GM03348 (cell line): Measurements from ENCODE around the gene PDE4D.
A peak's percentile ranks its signal among the peaks of the same experiment; 100 is the strongest.

Source experiments
- DNase-seq: peaks from one replicate; pipeline ENCODE4 v3.0.0; 2012; ENCODE audit warnings: low spot score

The PDE4D gene

GRCh38 chr5:59208474-59208873 is 685.1 kb downstream of the PDE4D start:
- no peak for DNase-seq

- no peak for DNase-seq
These were observed 686.1 kb downstream of the PDE4D start for GRCh38 chr5:59207401-59207800.

- peak; percentile 6 for DNase-seq
These were observed 687.4 kb downstream of the PDE4D start for GRCh38 chr5:59206132-59206581.

GRCh38 chr5:59204114-59204897 is 689.2 kb downstream of the PDE4D start:
- no peak for DNase-seq

GRCh38 chr5:59199868-59200267 is 693.7 kb downstream of the PDE4D start:
- no peak for DNase-seq

- no peak for DNase-seq
These were observed 694.7 kb downstream of the PDE4D start for GRCh38 chr5:59198832-59199231.

- no peak for DNase-seq
These were observed 695.2 kb downstream of the PDE4D start for GRCh38 chr5:59198365-59198764.

GRCh38 chr5:59197911-59198310 is 695.6 kb downstream of the PDE4D start:
- DNase-seq, result no peak

- peak; percentile 51 for DNase-seq
These were observed 699.8 kb downstream of the PDE4D start for GRCh38 chr5:59193616-59194319.

- DNase-seq, result no peak
These were observed 702.8 kb downstream of the PDE4D start for GRCh38 chr5:59190746-59191145.

- DNase-seq, result no peak
These were observed 703.9 kb downstream of the PDE4D start for GRCh38 chr5:59189472-59190244.

- peak; percentile 71 for DNase-seq
These were observed 704.9 kb downstream of the PDE4D start for GRCh38 chr5:59188419-59189225.

- DNase-seq, result no peak
These were observed 705.7 kb downstream of the PDE4D start for GRCh38 chr5:59187857-59188256.

GRCh38 chr5:59186623-59187022 is 706.9 kb downstream of the PDE4D start:
- DNase-seq, result no peak

GRCh38 chr5:59185757-59186385 is 707.7 kb downstream of the PDE4D start:
- no peak for DNase-seq

- no peak for DNase-seq
These were observed 708.8 kb downstream of the PDE4D start for GRCh38 chr5:59184769-59185168.

- DNase-seq, result no peak
These were observed 710.8 kb downstream of the PDE4D start for GRCh38 chr5:59182760-59183159.

GRCh38 chr5:59180515-59180914 is 713.0 kb downstream of the PDE4D start:
- DNase-seq, result no peak

- no peak for DNase-seq
These were observed 713.8 kb downstream of the PDE4D start for GRCh38 chr5:59179704-59180103.

- DNase-seq, result no peak
These were observed 715.0 kb downstream of the PDE4D start for GRCh38 chr5:59178482-59178881.

- DNase-seq, result no peak
These were observed 715.5 kb downstream of the PDE4D start for GRCh38 chr5:59178071-59178470.
